Fibroblast of skin of right biceps (primary cell): Measurements from ENCODE around the gene SPATA33.
A peak's percentile ranks its signal among the peaks of the same experiment; 100 is the strongest.

Source experiments
- DNase-seq: peaks from one replicate; pipeline ENCODE4 v3.0.0-alpha.2; 2013

The SPATA33 gene

DNA sequence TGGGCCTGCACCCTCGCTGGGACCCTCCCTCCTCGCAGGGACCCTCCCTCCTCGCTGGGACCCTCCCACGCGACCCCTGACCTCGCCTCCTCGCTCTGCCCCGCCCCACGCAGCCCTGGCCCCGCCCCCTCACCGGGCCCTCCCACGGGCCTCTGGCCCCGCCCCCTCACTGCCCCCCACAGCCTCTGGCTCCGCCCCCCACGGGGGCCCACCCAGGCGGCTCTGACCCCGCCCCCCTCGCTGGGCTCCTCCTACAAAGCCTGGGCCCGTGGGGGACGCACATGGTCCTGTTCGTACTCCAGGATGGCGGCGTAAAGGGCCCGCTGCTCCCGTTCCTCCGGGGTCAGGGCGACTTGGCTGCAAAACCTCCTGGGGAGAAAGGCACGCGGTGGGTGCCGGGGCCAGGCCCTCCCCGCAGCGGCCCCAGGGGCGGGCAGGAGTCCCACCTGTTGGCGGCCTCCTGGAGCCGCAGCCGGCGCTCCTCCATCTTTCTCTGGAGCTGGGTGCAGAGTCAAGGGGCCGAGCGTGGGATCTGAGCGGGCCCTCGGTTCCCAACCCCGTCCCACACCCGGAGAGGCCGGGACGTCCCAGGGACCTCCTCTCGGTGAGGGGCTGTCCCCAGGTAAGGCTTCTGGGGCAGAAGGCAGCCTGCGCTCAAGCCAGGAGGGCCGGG, 54.1 kb downstream of the SPATA33 start:
- DNase-seq: peak; percentile 75

DNA sequence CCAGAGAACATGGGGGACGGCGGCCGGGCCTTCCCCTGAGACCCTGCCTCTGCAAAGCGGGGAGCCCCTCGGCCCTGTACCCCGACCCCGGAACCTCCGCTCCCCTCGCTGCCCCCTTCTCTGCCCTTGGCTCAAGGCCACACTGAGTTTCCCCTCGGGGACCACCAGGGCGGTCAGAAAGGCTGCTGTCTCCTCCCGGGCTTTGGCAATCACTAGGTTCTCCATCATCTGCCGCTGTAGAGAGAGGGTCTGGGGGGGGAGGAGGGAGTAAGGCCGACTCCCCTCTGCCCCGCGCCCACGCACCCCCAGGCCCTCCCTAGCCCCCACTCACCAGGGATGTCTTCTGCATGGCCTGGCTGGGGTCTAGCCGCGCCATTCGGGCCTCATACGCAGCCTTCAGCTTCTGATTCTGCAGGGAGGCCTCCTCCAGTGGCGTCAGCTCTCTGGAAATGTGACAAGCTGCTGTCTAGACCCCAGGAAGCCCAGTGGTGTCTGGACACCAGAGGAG, 54.7 kb downstream of the SPATA33 start:
- peak; percentile 35 for DNase-seq

DNA sequence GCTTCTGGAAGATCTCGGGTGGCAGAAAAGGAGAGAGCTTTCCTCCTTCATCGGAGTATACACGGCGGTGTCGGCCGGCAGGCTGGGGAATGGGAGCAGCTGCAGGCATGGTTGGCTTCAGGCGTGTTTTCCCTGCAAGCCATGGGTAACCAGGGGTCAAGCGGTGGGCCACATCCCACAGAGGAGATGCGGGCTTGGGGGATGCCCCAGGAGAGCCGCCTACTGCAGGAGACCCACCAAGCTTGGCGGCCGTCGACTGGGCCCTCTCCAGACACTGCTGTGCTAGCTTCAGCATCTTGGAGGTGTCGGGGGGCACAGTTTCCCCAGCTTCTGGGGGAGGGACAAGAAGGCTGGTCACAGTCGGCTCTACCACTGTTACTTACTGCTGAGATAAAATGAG, 58.9 kb downstream of the SPATA33 start:
- DNase-seq: no peak

DNA sequence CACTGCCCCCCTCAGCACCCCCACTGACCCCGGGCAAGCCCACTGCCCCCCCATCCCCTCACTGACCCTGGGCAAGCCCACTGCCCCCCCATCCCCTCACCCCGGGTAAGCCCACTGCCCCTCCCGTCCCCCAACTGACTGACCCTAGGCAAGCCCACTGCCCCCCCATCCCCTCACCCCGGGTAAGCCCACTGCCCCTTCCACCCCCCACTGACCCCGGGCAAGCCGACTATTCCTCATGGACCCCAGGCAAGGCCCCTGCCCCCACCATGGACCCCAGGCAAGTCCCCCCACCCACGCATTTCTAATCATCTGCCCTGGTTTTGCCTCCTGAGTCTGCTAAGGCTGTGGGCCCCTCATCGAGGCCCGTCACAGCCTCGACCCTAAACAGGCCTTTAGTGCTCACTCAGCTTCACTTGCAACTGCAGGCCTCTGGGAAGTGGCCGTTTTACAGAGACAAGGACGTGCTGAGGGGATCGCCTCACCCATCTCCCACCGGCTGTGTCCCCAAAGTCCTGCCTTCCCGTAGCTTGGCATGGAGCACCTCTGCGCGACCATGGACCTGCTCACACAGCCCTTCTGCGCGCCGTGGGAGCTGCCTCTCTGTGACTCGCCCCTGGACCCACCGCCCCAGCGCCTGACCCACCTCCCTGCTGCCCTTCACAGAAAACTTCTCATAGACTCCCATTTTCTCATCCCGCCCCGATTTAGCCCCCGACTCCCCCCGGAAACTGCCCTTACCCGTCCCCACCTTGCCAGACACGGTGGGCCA, 59.5 kb downstream of the SPATA33 start:
- no peak for DNase-seq

DNA sequence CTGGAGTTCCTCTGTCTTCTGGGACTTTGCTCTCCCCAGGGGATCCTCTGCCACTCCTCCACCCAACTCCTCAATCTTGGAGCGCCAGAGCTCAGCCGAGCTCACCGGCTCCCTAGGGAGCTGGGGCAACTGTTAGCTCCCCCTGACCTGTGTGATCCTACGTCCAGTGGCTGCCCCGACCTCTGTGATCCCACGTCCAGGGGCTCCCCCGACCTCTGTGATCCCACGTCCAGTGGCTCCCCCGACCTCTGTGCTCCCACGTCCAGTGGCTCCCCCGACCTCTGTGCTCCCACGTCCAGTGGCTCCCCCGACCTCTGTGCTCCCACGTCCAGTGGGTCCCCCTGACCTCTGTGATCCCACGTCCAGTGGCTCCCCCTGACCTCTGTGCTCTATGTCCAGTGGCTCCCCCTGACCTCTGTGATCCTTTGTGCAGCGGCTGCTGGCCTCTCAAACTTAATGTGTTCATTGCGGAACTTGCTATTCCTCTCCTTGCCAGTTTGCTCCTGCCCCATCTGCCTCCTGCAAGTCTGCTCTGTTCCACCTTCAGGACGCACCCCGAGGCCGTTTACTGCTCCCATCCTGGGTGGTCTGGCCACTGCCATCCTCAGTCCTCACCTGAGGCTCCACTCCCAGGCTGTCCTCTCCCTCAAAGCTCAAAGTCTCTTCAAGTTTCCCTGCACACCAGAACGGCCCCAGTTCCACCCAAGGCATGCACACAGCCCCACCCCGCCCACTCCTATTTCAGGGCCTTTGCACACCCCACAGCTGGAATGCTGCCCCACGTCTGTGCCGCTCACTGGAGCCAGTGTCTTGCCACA, 60.3 kb downstream of the SPATA33 start:
- no peak for DNase-seq
